ENCODE measurements around the gene ANO7. TPM values are rescaled to one million over a fixed set of nuclear protein-coding genes. Genes with fewer than 3 reads are reported as not detected.

Gene ANO7
- total RNA-seq, 5 donors from 2014 or later (not counting 1 experiment from before 2014, with no cell fraction given): 0.53 to 0.60 (median 0.53) TPM; not detected in 2

GRCh38 chr2:241226723-241227572 is 38.5 kb downstream of the ANO7 start:
- POLR2A ChIA-PET: no interaction called here
- ATAC-seq (replicated peaks in 1 of 4) (no peak), DNase-seq (no peak)
- H3K36me3 ChIP-seq (ENCODE audit: control insufficient read depth in 2 of 2, extremely low read depth in 1 of 2, insufficient read depth in 1 of 2, low read length in 1 of 2): peaks cover 13 to 37% of the 10 kb centered on the region in 2 donors
- H3K4me3 Mint-ChIP-seq: no peak overlapping the region
- peaks cover 0 to 8% of the 10 kb centered on the region in 2 experiments for H3K27me3 ChIP-seq (replicated peaks in 1 of 2; ENCODE audit: control insufficient read depth in 2 of 2, extremely low read depth in 1 of 2, insufficient read depth in 2 of 2, low read length in 1 of 2)
- H3K4me3 ChIP-seq (ENCODE audit: control insufficient read depth in 1 of 2, extremely low read depth in 1 of 2, low read length in 1 of 2): no peak overlapping the region
- H3K9me3 ChIP-seq: no peaks in the 10 kb centered on the region
- no peak overlapping the region for H3K27ac Mint-ChIP-seq
- peaks cover 0 to 5% (median 0%) of the 10 kb centered on the region in 3 donors for H3K4me1 Mint-ChIP-seq
- no peaks in the 10 kb centered on the region for H3K27me3 Mint-ChIP-seq
- peaks cover 41% of the 10 kb centered on the region for H3K36me3 Mint-ChIP-seq
- peaks cover 0 to 5% of the 10 kb centered on the region in 2 experiments for H3K4me1 ChIP-seq (ENCODE audit: control insufficient read depth in 1 of 2, extremely low read depth in 1 of 2, insufficient read depth in 2 of 2, low read length in 2 of 2)
- no peaks in the 10 kb centered on the region for H3K9me3 Mint-ChIP-seq
- no peak overlapping the region for H3K27ac ChIP-seq (ENCODE audit: low read length)
- 94% methylated on average over 13 of the region's 19 CpGs for WGBS (ENCODE audit: insufficient coverage)
- CTCF ChIA-PET: no interaction called here

GRCh38 chr2:241227594-241227993 is 39.1 kb downstream of the ANO7 start:
- no peak for DNase-seq
- Histone ChIP-seq H3K4me3 (ENCODE audit: control insufficient read depth in 1 of 2, extremely low read depth in 1 of 2, low read length in 1 of 2) (no peak overlapping the region), H3K27me3 (replicated peaks in 1 of 2; ENCODE audit: control insufficient read depth in 2 of 2, extremely low read depth in 1 of 2, insufficient read depth in 2 of 2, low read length in 1 of 2) (peaks cover 0 to 8% of the 10 kb centered on the region in 2 experiments), H3K27ac (ENCODE audit: low read length) (no peak overlapping the region), H3K36me3 (ENCODE audit: control insufficient read depth in 2 of 2, extremely low read depth in 1 of 2, insufficient read depth in 1 of 2, low read length in 1 of 2) (peaks cover 13 to 44% of the 10 kb centered on the region in 2 donors), H3K9me3 (no peaks in the 10 kb centered on the region), H3K4me1 (ENCODE audit: control insufficient read depth in 1 of 2, extremely low read depth in 1 of 2, insufficient read depth in 2 of 2, low read length in 2 of 2) (peaks cover 0 to 5% of the 10 kb centered on the region in 2 experiments)
- CTCF ChIA-PET: no interaction called here
- Mint-ChIP-seq H3K27me3 (no peaks in the 10 kb centered on the region), H3K4me1 (peaks cover 0 to 5% (median 0%) of the 10 kb centered on the region in 3 donors), H3K9me3 (no peaks in the 10 kb centered on the region), H3K27ac (no peak overlapping the region), H3K4me3 (no peak overlapping the region), H3K36me3 (peaks cover 46% of the 10 kb centered on the region)
- WGBS (ENCODE audit: insufficient coverage): 100% methylated on average over 3 of the region's 8 CpGs
- no peak for ATAC-seq (replicated peaks in 1 of 4)
- POLR2A ChIA-PET: no interaction called here

GRCh38 chr2:241228081-241228859 is 39.8 kb downstream of the ANO7 start:
- WGBS (ENCODE audit: insufficient coverage): 95% methylated on average over 16 of the region's 26 CpGs
- ATAC-seq (replicated peaks in 1 of 4) (no peak), DNase-seq (no peak)
- no peak overlapping the region for H3K27ac ChIP-seq (ENCODE audit: low read length)
- H3K36me3 ChIP-seq (ENCODE audit: control insufficient read depth in 2 of 2, extremely low read depth in 1 of 2, insufficient read depth in 1 of 2, low read length in 1 of 2): peaks cover 16 to 51% of the 10 kb centered on the region in 2 donors
- Mint-ChIP-seq H3K4me3 (no peak overlapping the region), H3K36me3 (peaks cover 52% of the 10 kb centered on the region), H3K27ac (no peak overlapping the region), H3K4me1 (peaks cover 0 to 5% (median 0%) of the 10 kb centered on the region in 3 donors), H3K9me3 (no peaks in the 10 kb centered on the region), H3K27me3 (no peaks in the 10 kb centered on the region)
- CTCF ChIA-PET: no interaction called here
- peaks cover 0 to 4% of the 10 kb centered on the region in 2 experiments for H3K27me3 ChIP-seq (replicated peaks in 1 of 2; ENCODE audit: control insufficient read depth in 2 of 2, extremely low read depth in 1 of 2, insufficient read depth in 2 of 2, low read length in 1 of 2)
- H3K4me3 ChIP-seq (ENCODE audit: control insufficient read depth in 1 of 2, extremely low read depth in 1 of 2, low read length in 1 of 2): no peak overlapping the region
- no peaks in the 10 kb centered on the region for H3K9me3 ChIP-seq
- POLR2A ChIA-PET: no interaction called here
- H3K4me1 ChIP-seq (ENCODE audit: control insufficient read depth in 1 of 2, extremely low read depth in 1 of 2, insufficient read depth in 2 of 2, low read length in 2 of 2): peaks cover 0 to 4% of the 10 kb centered on the region in 2 experiments

GRCh38 chr2:241228860-241229516 is 40.5 kb downstream of the ANO7 start:
- Mint-ChIP-seq H3K4me1 (peaks cover 0 to 5% (median 0%) of the 10 kb centered on the region in 3 donors), H3K9me3 (no peaks in the 10 kb centered on the region), H3K36me3 (peaks cover 60% of the 10 kb centered on the region), H3K27ac (no peak overlapping the region), H3K4me3 (no peak overlapping the region), H3K27me3 (no peaks in the 10 kb centered on the region)
- ATAC-seq (replicated peaks in 1 of 4) (no peak), DNase-seq (no peak)
- Histone ChIP-seq H3K27me3 (replicated peaks in 1 of 2; ENCODE audit: control insufficient read depth in 2 of 2, extremely low read depth in 1 of 2, insufficient read depth in 2 of 2, low read length in 1 of 2) (no peaks in the 10 kb centered on the region), H3K9me3 (no peaks in the 10 kb centered on the region), H3K4me3 (ENCODE audit: control insufficient read depth in 1 of 2, extremely low read depth in 1 of 2, low read length in 1 of 2) (no peak overlapping the region), H3K27ac (ENCODE audit: low read length) (no peak overlapping the region), H3K4me1 (ENCODE audit: control insufficient read depth in 1 of 2, extremely low read depth in 1 of 2, insufficient read depth in 2 of 2, low read length in 2 of 2) (no peaks in the 10 kb centered on the region), H3K36me3 (ENCODE audit: control insufficient read depth in 2 of 2, extremely low read depth in 1 of 2, insufficient read depth in 1 of 2, low read length in 1 of 2) (peaks cover 23 to 58% of the 10 kb centered on the region in 2 donors)
- ChIA-PET CTCF (no interaction called here), POLR2A (no interaction called here)
- 86% methylated on average over 15 of the region's 20 CpGs for WGBS (ENCODE audit: insufficient coverage)

- Histone ChIP-seq H3K9me3 (no peaks in the 10 kb centered on the region), H3K27me3 (replicated peaks in 1 of 2; ENCODE audit: control insufficient read depth in 2 of 2, extremely low read depth in 1 of 2, insufficient read depth in 2 of 2, low read length in 1 of 2) (no peaks in the 10 kb centered on the region), H3K4me1 (ENCODE audit: control insufficient read depth in 1 of 2, extremely low read depth in 1 of 2, insufficient read depth in 2 of 2, low read length in 2 of 2) (no peaks in the 10 kb centered on the region), H3K27ac (ENCODE audit: low read length) (no peak overlapping the region), H3K36me3 (ENCODE audit: control insufficient read depth in 2 of 2, extremely low read depth in 1 of 2, insufficient read depth in 1 of 2, low read length in 1 of 2) (peaks cover 26 to 66% of the 10 kb centered on the region in 2 donors), H3K4me3 (ENCODE audit: control insufficient read depth in 1 of 2, extremely low read depth in 1 of 2, low read length in 1 of 2) (no peak overlapping the region)
- no peaks in the 10 kb centered on the region for H3K9me3 Mint-ChIP-seq
- H3K4me1 Mint-ChIP-seq: peaks cover 0 to under 1% (median 0%) of the 10 kb centered on the region in 3 donors
- WGBS (ENCODE audit: insufficient coverage): 95% methylated on average over 20 of the region's 29 CpGs
- ATAC-seq (replicated peaks in 1 of 4): no peak
- CTCF ChIA-PET: no interaction called here
- no peak overlapping the region for H3K4me3 Mint-ChIP-seq
- H3K36me3 Mint-ChIP-seq: peaks cover 67% of the 10 kb centered on the region
- H3K27ac Mint-ChIP-seq: no peak overlapping the region
- no peak for DNase-seq
- POLR2A ChIA-PET: no interaction called here
- no peaks in the 10 kb centered on the region for H3K27me3 Mint-ChIP-seq
Measured at GRCh38 chr2:241229563-241230401, 41.3 kb downstream of the ANO7 start.
